HepG2 (cell line): ENCODE data around the gene ATXN2. TPM values are rescaled to one million over a fixed set of nuclear protein-coding genes. Genes with fewer than 3 reads are reported as not detected.

ENCODE experiments used
- ATAC-seq: fragments of 200-7000 bp; cut with Tn5 transposase; 3 replicates; pipeline ENCODE4 v1.9.1; 2020; ENCODE audit warnings: mild to moderate bottlenecking, moderate library complexity
- BruUV-seq: library from RNA; stranded (reverse); fragments of 400-500 nt; replicated peaks from 2 replicates; lab custom pipeline; 2021; lab: Mats Ljungman, UMichigan
- CTCF ChIA-PET: fragments of 300-600 bp; formaldehyde crosslinking; extraction: SDS; loops from one replicate; lab custom pipeline; 2021; ENCODE audit warnings: low total read pairs, inconsistent platforms, low intra/inter-chr PET ratio; lab: Yijun Ruan, JAX
- POLR2A ChIA-PET: fragments of 350-600 bp; sonication (Branson Sonifier 250); formaldehyde crosslinking; loops from one replicate; lab custom pipeline; 2020; ENCODE audit warnings: antibody characterized with exemption, inconsistent platforms; lab: Yijun Ruan, JAX
- DNase-seq: peaks from one replicate; pipeline ENCODE4 v3.0.0-alpha.2; 2015; ENCODE audit warnings: low spot score
- FAIRE-seq: peaks from 3 replicates; lab custom pipeline; 2011; peaks lifted over from hg19 to GRCh38; lab: Jason Lieb, UNC
- H2AFZ ChIP-seq: one replicate; pipeline ENCODE4 v1.6.1; 2011; ENCODE audit warnings: low read length, inconsistent platforms
- H3K27ac ChIP-seq: fragments of 300-600 bp; 3 replicates; pipeline ENCODE4 v1.8.0; 2011; ENCODE audit warnings: mixed run types, mild to moderate bottlenecking, mixed read lengths, low read length, inconsistent platforms; ENCODE audit not compliant: insufficient read depth; ENCODE audit errors: extremely low read length
- H3K27me3 ChIP-seq, 2 experiments: fragments of 200-600 bp in 1 of 2; 2 replicates in 1 of 2; 3 replicates in 1 of 2; pipeline versions ENCODE4 v1.6.0 to v1.8.0; 2011; ENCODE audit warnings: low read length in 2 of 2, mild to moderate bottlenecking in 2 of 2, moderate library complexity in 2 of 2, inconsistent platforms in 1 of 2; ENCODE audit not compliant: insufficient read depth in 2 of 2, control insufficient read depth in 1 of 2
- H3K36me3 ChIP-seq, 2 experiments: fragments of 200-600 bp in 1 of 2; replicated peaks in 1 of 2; 2 replicates in 1 of 2; 3 replicates in 1 of 2; pipeline versions ENCODE4 v1.5.1 to v1.8.0; 2011; ENCODE audit warnings: low read length in 2 of 2, inconsistent platforms in 1 of 2; ENCODE audit not compliant: insufficient read depth in 2 of 2, control insufficient read depth in 1 of 2
- H3K4me1 ChIP-seq: 2 replicates; pipeline ENCODE4 v1.5.1; 2012; ENCODE audit warnings: low read length, inconsistent platforms; ENCODE audit not compliant: insufficient read depth
- H3K4me2 ChIP-seq: 2 replicates; pipeline ENCODE4 v1.6.0; 2011; ENCODE audit warnings: low read depth, low read length, inconsistent platforms
- H3K4me3 ChIP-seq, 3 experiments: fragments of 200-600 bp in 1 of 3; sonication (generic), shearing (Covaris generic) in 1 of 3; replicated peaks in 1 of 3; 2 replicates each; pipeline ENCODE4 v1.5.1; 2011 to 2016; ENCODE audit warnings: low read length in 3 of 3, inconsistent platforms in 2 of 3, low read depth in 2 of 3, mild to moderate bottlenecking in 2 of 3, control low read depth in 1 of 3, mixed read lengths in 1 of 3; ENCODE audit not compliant: insufficient read depth in 1 of 3
- H3K79me2 ChIP-seq: one replicate; pipeline ENCODE4 v1.6.1; 2011; ENCODE audit warnings: low read length, inconsistent platforms; ENCODE audit not compliant: insufficient read depth
- H3K9ac ChIP-seq: 2 replicates; pipeline ENCODE4 v1.6.0; 2011; ENCODE audit warnings: mild to moderate bottlenecking, low read depth, low read length, inconsistent platforms; ENCODE audit not compliant: insufficient read depth
- H3K9me3 ChIP-seq: 2 replicates; pipeline ENCODE4 v1.5.1; 2012; ENCODE audit warnings: mild to moderate bottlenecking, low read length
- H4K20me1 ChIP-seq: 2 replicates; pipeline ENCODE4 v1.6.0; 2011; ENCODE audit warnings: inconsistent platforms, mild to moderate bottlenecking, low read length, moderate library complexity; ENCODE audit not compliant: insufficient read depth
- HHEX ChIP-seq: IDR thresholded peaks from 2 replicates; pipeline ENCODE4 v1.6.1; 2016; ENCODE audit warnings: control low read depth
- IKZF4 ChIP-seq: sonication (generic); formaldehyde crosslinking; IDR thresholded peaks from 2 replicates; pipeline ENCODE4 v1.5.1; 2020; ENCODE audit warnings: borderline replicate concordance, mild to moderate bottlenecking, low read depth, missing genetic modification reagents; ENCODE audit errors: not compliant biosample characterization
- MIER2 ChIP-seq: IDR thresholded peaks from 2 replicates; pipeline ENCODE4 v1.6.1; 2016; ENCODE audit warnings: missing biosample characterization, missing genetic modification reagents
- NFE2L2 ChIP-seq: fragments of 150-350 bp; IDR thresholded peaks from 2 replicates; pipeline ENCODE4 v1.6.1; 2014; ENCODE audit warnings: low read length
- POGZ ChIP-seq: sonication (generic); formaldehyde crosslinking; IDR thresholded peaks from 2 replicates; pipeline ENCODE4 v1.4.0; 2020; ENCODE audit warnings: mild to moderate bottlenecking, missing genetic modification reagents
- RFXANK ChIP-seq: IDR thresholded peaks from 2 replicates; pipeline ENCODE4 v1.6.1; 2016
- RNF2 ChIP-seq: fragments of 450-650 bp; conservative IDR thresholded peaks from 2 replicates; pipeline ENCODE4 v1.6.1; 2016; ENCODE audit warnings: low read depth
- SIN3B ChIP-seq: fragments of 150-350 bp; IDR thresholded peaks from 2 replicates; pipeline ENCODE4 v1.6.1; 2014; ENCODE audit warnings: low read length
- ZFP37 ChIP-seq: sonication (generic); formaldehyde crosslinking; IDR thresholded peaks from 2 replicates; pipeline ENCODE4 v1.4.0; 2020; ENCODE audit warnings: missing genetic modification reagents, borderline replicate concordance
- ZNF615 ChIP-seq: sonication (generic); formaldehyde crosslinking; IDR thresholded peaks from 2 replicates; pipeline ENCODE4 v1.5.0; 2020; ENCODE audit warnings: mild to moderate bottlenecking, missing genetic modification reagents, borderline replicate concordance
- WGBS: methylation state at CpG from one replicate; pipeline ENCODE4 v1.1.6; 2017; ENCODE audit warnings: low lambda C conversion rate; 5-methylcytosine and 5-hydroxymethylcytosine counted together
- in situ Hi-C: cut with HindIII; loops from 2 replicates; pipeline ENCODE4 v1.10.0; 2017; ENCODE audit warnings: low pct_unique_long_range_greater_than_20kb; ENCODE audit not compliant: extremely low pct_ligation_motif_present
- intact Hi-C: fragments of 100-400 bp; cut with micrococcal nuclease; formaldehyde crosslinking; loops from one replicate; pipeline ENCODE4 v1.10.0; 2022; ENCODE audit not compliant: unreplicated experiment
- polyA plus RNA-seq, 8 experiments: library from polyadenylated mRNA; depleted of rRNA in 3 of 8; stranded (reverse) in 7 of 8; unstranded in 1 of 8; fragments of >200 nt; fragmentation: Illumina TruSeq in 4 of 8; extraction: Trizol in 4 of 8; gene quantifications; 2 replicates each; pipeline versions ENCODE4 v1.2.1 to v1.2.3, GENCODE V29; 2011 to 2016; ENCODE audit warnings: low read depth in 4 of 8, missing spikeins in 1 of 8, mixed read lengths in 1 of 8; ENCODE audit not compliant: insufficient read depth in 1 of 8
- total RNA-seq, 5 experiments: library from RNA; depleted of rRNA; stranded (reverse); fragments of >200 nt; fragmentation: Illumina TruSeq; extraction: Trizol; gene quantifications; 2 replicates each; pipeline ENCODE4 v1.2.3, GENCODE V29; 2016; ENCODE audit warnings: low read depth in 1 of 5
- TF ChIP-seq, protein P1 (sequence below): sonication (generic); formaldehyde crosslinking; IDR thresholded peaks from 2 replicates; pipeline ENCODE4 v1.9.0; 2022; ENCODE audit warnings: low read depth, missing genetic modification reagents
- TF ChIP-seq, protein P2 (sequence below): sonication (generic); formaldehyde crosslinking; IDR thresholded peaks from 2 replicates; pipeline ENCODE4 v1.9.0; 2021; ENCODE audit warnings: missing genetic modification reagents, borderline replicate concordance
- TF ChIP-seq, protein P3 (sequence below): IDR thresholded peaks from 2 replicates; pipeline ENCODE4 v1.6.1; 2012; ENCODE audit warnings: low read length, improper control_type of control experiment

Gene ATXN2
- total and polyA plus RNA-seq, 2 of the 13 experiments (the other 11 are each of a cell fraction or from before 2014, with no cell fraction given): 18.1 to 27.1 TPM

DNA sequence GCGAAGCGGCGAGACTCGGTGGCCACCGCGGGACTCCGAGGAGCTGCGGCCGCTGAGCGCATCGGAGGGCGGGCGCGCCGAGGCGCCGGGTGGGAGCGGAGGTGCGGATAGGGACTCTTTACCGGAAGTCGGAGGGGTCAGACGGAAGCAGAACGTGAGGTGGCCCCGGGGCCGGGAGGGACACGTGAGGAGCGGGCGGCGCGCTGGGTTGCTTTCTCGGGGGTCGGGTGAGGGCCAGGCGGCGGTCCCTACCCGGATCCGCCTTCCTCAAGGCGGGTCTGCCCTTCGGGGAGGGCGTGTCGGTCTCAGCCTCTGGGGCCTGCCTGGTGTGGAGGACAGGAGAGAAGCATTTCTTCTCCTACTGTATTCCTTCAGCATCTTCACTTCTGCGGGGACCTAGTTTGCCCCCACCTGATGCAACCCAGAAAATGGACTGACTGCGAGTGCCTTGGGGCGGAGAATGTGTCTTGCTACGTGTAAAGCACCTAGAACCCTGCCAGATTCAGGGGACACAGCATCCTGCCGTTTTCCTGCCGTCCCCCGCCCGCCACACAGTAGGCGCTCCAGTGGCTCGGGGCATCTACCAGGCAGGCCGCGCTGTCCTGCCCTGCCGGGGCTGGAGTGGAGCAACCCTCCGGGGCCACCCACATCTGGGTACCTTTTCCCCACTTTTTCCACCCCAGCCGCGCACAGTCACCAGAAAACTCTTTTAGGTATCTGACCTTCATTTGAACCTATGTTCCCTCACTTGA lies 514 bp upstream of the ATXN2 start (continued):
- TF ChIP-seq MIER2 (CRISPR knock-in tag): no peak
- TF ChIP-seq ZFP37: no peak
- TF ChIP-seq, protein P1, sequence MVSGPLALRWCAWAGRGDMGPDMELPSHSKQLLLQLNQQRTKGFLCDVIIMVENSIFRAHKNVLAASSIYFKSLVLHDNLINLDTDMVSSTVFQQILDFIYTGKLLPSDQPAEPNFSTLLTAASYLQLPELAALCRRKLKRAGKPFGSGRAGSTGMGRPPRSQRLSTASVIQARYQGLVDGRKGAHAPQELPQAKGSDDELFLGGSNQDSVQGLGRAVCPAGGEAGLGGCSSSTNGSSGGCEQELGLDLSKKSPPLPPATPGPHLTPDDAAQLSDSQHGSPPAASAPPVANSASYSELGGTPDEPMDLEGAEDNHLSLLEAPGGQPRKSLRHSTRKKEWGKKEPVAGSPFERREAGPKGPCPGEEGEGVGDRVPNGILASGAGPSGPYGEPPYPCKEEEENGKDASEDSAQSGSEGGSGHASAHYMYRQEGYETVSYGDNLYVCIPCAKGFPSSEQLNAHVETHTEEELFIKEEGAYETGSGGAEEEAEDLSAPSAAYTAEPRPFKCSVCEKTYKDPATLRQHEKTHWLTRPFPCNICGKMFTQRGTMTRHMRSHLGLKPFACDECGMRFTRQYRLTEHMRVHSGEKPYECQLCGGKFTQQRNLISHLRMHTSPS (CRISPR knock-in tag): no peak
- no peak for TF ChIP-seq HHEX (CRISPR knock-in tag)
- TF ChIP-seq ZNF615: no peak

DNA sequence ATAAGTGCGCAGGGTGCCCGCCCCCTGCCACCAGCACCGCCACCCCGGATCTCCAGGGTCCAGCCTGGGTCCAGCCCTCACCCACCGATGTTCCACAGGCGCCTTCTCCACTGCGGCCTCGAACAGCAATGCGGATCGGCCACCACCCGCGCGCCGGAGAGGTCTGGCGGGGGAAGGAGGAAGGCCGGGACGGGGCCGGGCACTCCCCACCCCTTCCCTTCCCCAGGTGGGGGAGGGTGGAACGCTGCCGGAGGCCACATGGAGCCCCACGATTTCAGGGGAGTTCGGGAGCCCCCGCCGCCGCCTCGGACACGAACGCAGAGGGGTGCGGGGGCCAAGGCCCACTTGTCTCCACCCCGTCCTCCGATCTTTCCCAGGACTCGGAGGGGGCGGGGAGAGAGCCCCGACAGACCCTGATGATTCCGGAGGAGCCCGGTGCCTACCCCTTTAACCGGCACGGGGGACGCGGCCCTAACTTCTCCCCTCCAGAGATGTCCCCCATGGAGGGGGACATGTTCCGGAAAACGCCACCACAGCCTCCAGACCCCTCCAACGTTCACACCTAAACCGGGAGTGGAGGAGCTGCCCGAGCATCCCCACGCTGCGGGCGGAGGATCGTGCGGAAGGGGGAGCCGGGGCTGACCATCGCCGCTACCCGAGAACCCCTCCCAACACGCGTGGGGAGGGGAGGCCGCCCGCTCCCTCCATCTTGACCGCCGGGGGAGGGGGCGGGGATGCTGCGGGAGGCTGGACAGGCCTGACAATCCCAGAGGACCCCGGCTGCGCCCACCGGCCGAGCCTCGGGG lies 1.1 kb downstream of the ATXN2 start:
- in situ Hi-C loops (no loop called here), intact Hi-C loops (no loop called here)
- 0% methylated on average over 5 of the region's 67 CpGs for WGBS
- H3K27ac ChIP-seq: peak overlapping the region; percentile 76
- no peaks in the 10 kb centered on the region; a peak in 1 of 5 replicates for H3K36me3 ChIP-seq
- H3K4me1 ChIP-seq: peaks cover 46% of the 10 kb centered on the region
- no TSS peak for BruUV-seq
- FAIRE-seq (no peak), ATAC-seq (peak; percentile 41), DNase-seq (no peak)
- H3K9me3 ChIP-seq: no peaks in the 10 kb centered on the region
- peak overlapping the region; percentile 86 to 98 (median 91) for H3K4me3 ChIP-seq
- POLR2A ChIA-PET: interaction anchor here (0.5 kb wide), 1 partner anchor 9 kb away, joined by 3 read pairs; no protein-coding TSS in a partner anchor
- H3K4me2 ChIP-seq: peak overlapping the region; percentile 78
- H3K27me3 ChIP-seq: no peaks in the 10 kb centered on the region; a peak in 1 of 5 replicates
- H2AFZ ChIP-seq: no peak overlapping the region
- CTCF ChIA-PET: no interaction called here
- peaks cover 54% of the 10 kb centered on the region for H3K79me2 ChIP-seq
- H4K20me1 ChIP-seq: peaks cover 47% of the 10 kb centered on the region
- H3K9ac ChIP-seq: peak overlapping the region; percentile 94
- TF ChIP-seq, protein P2, sequence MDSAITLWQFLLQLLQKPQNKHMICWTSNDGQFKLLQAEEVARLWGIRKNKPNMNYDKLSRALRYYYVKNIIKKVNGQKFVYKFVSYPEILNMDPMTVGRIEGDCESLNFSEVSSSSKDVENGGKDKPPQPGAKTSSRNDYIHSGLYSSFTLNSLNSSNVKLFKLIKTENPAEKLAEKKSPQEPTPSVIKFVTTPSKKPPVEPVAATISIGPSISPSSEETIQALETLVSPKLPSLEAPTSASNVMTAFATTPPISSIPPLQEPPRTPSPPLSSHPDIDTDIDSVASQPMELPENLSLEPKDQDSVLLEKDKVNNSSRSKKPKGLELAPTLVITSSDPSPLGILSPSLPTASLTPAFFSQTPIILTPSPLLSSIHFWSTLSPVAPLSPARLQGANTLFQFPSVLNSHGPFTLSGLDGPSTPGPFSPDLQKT (CRISPR knock-in tag): no peak
- TF ChIP-seq NFE2L2: no peak
- TF ChIP-seq, protein P1 (CRISPR knock-in tag): no peak
- no peak for TF ChIP-seq POGZ (CRISPR knock-in tag)
- TF ChIP-seq RFXANK (CRISPR knock-in tag): no peak
- no peak for TF ChIP-seq SIN3B
- TF ChIP-seq RNF2: no peak
- no peak for TF ChIP-seq IKZF4 (CRISPR knock-in tag)
- TF ChIP-seq, protein P3, sequence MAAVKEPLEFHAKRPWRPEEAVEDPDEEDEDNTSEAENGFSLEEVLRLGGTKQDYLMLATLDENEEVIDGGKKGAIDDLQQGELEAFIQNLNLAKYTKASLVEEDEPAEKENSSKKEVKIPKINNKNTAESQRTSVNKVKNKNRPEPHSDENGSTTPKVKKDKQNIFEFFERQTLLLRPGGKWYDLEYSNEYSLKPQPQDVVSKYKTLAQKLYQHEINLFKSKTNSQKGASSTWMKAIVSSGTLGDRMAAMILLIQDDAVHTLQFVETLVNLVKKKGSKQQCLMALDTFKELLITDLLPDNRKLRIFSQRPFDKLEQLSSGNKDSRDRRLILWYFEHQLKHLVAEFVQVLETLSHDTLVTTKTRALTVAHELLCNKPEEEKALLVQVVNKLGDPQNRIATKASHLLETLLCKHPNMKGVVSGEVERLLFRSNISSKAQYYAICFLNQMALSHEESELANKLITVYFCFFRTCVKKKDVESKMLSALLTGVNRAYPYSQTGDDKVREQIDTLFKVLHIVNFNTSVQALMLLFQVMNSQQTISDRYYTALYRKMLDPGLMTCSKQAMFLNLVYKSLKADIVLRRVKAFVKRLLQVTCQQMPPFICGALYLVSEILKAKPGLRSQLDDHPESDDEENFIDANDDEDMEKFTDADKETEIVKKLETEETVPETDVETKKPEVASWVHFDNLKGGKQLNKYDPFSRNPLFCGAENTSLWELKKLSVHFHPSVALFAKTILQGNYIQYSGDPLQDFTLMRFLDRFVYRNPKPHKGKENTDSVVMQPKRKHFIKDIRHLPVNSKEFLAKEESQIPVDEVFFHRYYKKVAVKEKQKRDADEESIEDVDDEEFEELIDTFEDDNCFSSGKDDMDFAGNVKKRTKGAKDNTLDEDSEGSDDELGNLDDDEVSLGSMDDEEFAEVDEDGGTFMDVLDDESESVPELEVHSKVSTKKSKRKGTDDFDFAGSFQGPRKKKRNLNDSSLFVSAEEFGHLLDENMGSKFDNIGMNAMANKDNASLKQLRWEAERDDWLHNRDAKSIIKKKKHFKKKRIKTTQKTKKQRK: no peak
